Measurements from ENCODE around the gene TMEM63C. TPM values are rescaled to one million over a fixed set of nuclear protein-coding genes. Genes with fewer than 3 reads are reported as not detected.

Gene TMEM63C
- total and polyA plus RNA-seq, 2 experiments from 2014 or later = 4.9 to 9.7 TPM

GRCh38 chr14:77302926-77303325, 121.3 kb downstream of the TMEM63C start:
- 81% methylated on average over 5 of the region's 5 CpGs for WGBS (ENCODE audit: low lambda C conversion rate, missing lambda C conversion rate)
- H3K9me3 ChIP-seq (ENCODE audit: low read depth) = no peaks in the 10 kb centered on the region
- no peak overlapping the region for H3K4me3 ChIP-seq
- no peaks in the 10 kb centered on the region for H3K79me2 ChIP-seq
- no peaks in the 10 kb centered on the region for H3K9me2 ChIP-seq (replicated peaks; ENCODE audit: insufficient read depth)
- peak; percentile 76 for DNase-seq (ENCODE audit: low spot score)
- no peaks in the 10 kb centered on the region for H3K27me3 ChIP-seq
- H4K20me1 ChIP-seq (ENCODE audit: insufficient read depth, poor library complexity, severe bottlenecking) = no peaks in the 10 kb centered on the region
- H3K27ac ChIP-seq = peak overlapping the region; percentile 91
- H2AFZ ChIP-seq = no peak overlapping the region
- H3K4me1 ChIP-seq (ENCODE audit: insufficient read depth) = peaks cover 28% of the 10 kb centered on the region
- TF ChIP-seq EZH2phosphoT487 (IDR thresholded peaks at IDR 0.05; ENCODE audit: low read depth, severe bottlenecking, unreplicated experiment) (no peak), CTCF (IDR thresholded peaks at IDR 0.05; ENCODE audit: poor library complexity) (no peak), EZH2 (IDR thresholded peaks at IDR 0.05; ENCODE audit: borderline replicate concordance) (no peak)
- peak overlapping the region; percentile 9 for H3K4me2 ChIP-seq
- H3K36me3 ChIP-seq (replicated peaks; ENCODE audit: insufficient read depth, low read depth) = no peaks in the 10 kb centered on the region

GRCh38 chr14:77303417-77304156, 122.0 kb downstream of the TMEM63C start:
- Histone ChIP-seq H3K27me3 (no peaks in the 10 kb centered on the region), H3K4me3 (no peak overlapping the region), H2AFZ (no peak overlapping the region), H3K79me2 (peaks cover 3% of the 10 kb centered on the region), H3K9me2 (replicated peaks; ENCODE audit: insufficient read depth) (no peaks in the 10 kb centered on the region), H3K4me2 (peak overlapping the region; percentile 9), H3K36me3 (replicated peaks; ENCODE audit: insufficient read depth, low read depth) (no peaks in the 10 kb centered on the region), H3K9me3 (ENCODE audit: low read depth) (no peaks in the 10 kb centered on the region), H3K27ac (peak overlapping the region; percentile 91), H4K20me1 (ENCODE audit: insufficient read depth, poor library complexity, severe bottlenecking) (no peaks in the 10 kb centered on the region), H3K4me1 (ENCODE audit: insufficient read depth) (peaks cover 28% of the 10 kb centered on the region)
- 49% methylated on average over 4 of the region's 4 CpGs for WGBS (ENCODE audit: low lambda C conversion rate, missing lambda C conversion rate)
- DNase-seq (ENCODE audit: low spot score) = peak; percentile 89
- TF ChIP-seq EZH2 (IDR thresholded peaks at IDR 0.05; ENCODE audit: borderline replicate concordance) = no peak
- no peak for TF ChIP-seq EZH2phosphoT487 (IDR thresholded peaks at IDR 0.05; ENCODE audit: low read depth, severe bottlenecking, unreplicated experiment)
- TF ChIP-seq CTCF (IDR thresholded peaks at IDR 0.05; ENCODE audit: poor library complexity) = no peak

- H3K27ac ChIP-seq = no peak overlapping the region
- no peak for DNase-seq (ENCODE audit: low spot score)
- WGBS (ENCODE audit: low lambda C conversion rate, missing lambda C conversion rate) = 97% methylated on average over 4 of the region's 4 CpGs
Observed at GRCh38 chr14:77305696-77306095, 124.1 kb downstream of the TMEM63C start.

More at GRCh38 chr14:77305696-77306095, 124.1 kb downstream of the TMEM63C start:
- no peaks in the 10 kb centered on the region for H3K9me3 ChIP-seq (ENCODE audit: low read depth)
- H3K4me1 ChIP-seq (ENCODE audit: insufficient read depth) = peaks cover 28% of the 10 kb centered on the region
- no peak overlapping the region for H2AFZ ChIP-seq
- H3K36me3 ChIP-seq (replicated peaks; ENCODE audit: insufficient read depth, low read depth) = no peaks in the 10 kb centered on the region
- no peaks in the 10 kb centered on the region for H3K27me3 ChIP-seq
- no peak overlapping the region for H3K4me3 ChIP-seq
- peaks cover 12% of the 10 kb centered on the region for H3K79me2 ChIP-seq
- no peak for TF ChIP-seq EZH2phosphoT487 (IDR thresholded peaks at IDR 0.05; ENCODE audit: low read depth, severe bottlenecking, unreplicated experiment)
- TF ChIP-seq CTCF (IDR thresholded peaks at IDR 0.05; ENCODE audit: poor library complexity) = no peak
- TF ChIP-seq EZH2 (IDR thresholded peaks at IDR 0.05; ENCODE audit: borderline replicate concordance) = no peak
- no peak overlapping the region for H3K4me2 ChIP-seq
- no peaks in the 10 kb centered on the region for H4K20me1 ChIP-seq (ENCODE audit: insufficient read depth, poor library complexity, severe bottlenecking)
- no peaks in the 10 kb centered on the region for H3K9me2 ChIP-seq (replicated peaks; ENCODE audit: insufficient read depth)

Data from hepatocyte (in vitro differentiated cells).